ENCODE data around the gene EYA4. TPM values are rescaled to one million over a fixed set of nuclear protein-coding genes. Genes with fewer than 3 reads are reported as not detected.

Gene EYA4
- total RNA-seq, 2 donors from 2014 or later, result 0.11 to 0.26 TPM

- Histone ChIP-seq H3K27ac (ENCODE audit: low read depth, low read length) (peak overlapping the region; percentile 64), H3K27me3 (ENCODE audit: control insufficient read depth, insufficient read depth, low read length, poor library complexity, severe bottlenecking) (no peaks in the 10 kb centered on the region), H3K9me3 (ENCODE audit: control insufficient read depth, low read length) (no peaks in the 10 kb centered on the region), H3K4me1 (ENCODE audit: control insufficient read depth, insufficient read depth, low read length) (peaks cover 3% of the 10 kb centered on the region), H3K36me3 (ENCODE audit: control insufficient read depth, insufficient read depth, low read length) (no peaks in the 10 kb centered on the region), H3K4me3 (ENCODE audit: low read length) (no peak overlapping the region), H3K9ac (ENCODE audit: extremely low read depth, low read length, poor library complexity, severe bottlenecking) (no peak overlapping the region)
- Mint-ChIP-seq H3K4me1 (peaks cover 35% of the 10 kb centered on the region), H3K27me3 (ENCODE audit: insufficient read depth) (no peaks in the 10 kb centered on the region), H3K27ac (no peak overlapping the region), H3K4me3 (no peak overlapping the region), H3K36me3 (ENCODE audit: low read depth) (no peaks in the 10 kb centered on the region), H3K9me3 (no peaks in the 10 kb centered on the region)
- TF ChIP-seq CTCF (conservative IDR thresholded peaks at IDR 0.05), result no peak
- 67 to 75% methylated on average over 1 of the region's 1 CpG for WGBS, 2 experiments (ENCODE audit: insufficient coverage in 1 of 2, insufficient read length in 1 of 2)
- no peak for DNase-seq
These were observed 152.7 kb downstream of the EYA4 start for GRCh38 chr6:133393891-133394290.

- no peaks in the 10 kb centered on the region for H3K9me3 Mint-ChIP-seq
- H3K36me3 Mint-ChIP-seq (ENCODE audit: low read depth), result no peaks in the 10 kb centered on the region
- no peak for DNase-seq
- H3K4me1 Mint-ChIP-seq, result peaks cover 41% of the 10 kb centered on the region
- H3K27me3 Mint-ChIP-seq (ENCODE audit: insufficient read depth), result no peaks in the 10 kb centered on the region
- Histone ChIP-seq H3K9ac (ENCODE audit: extremely low read depth, low read length, poor library complexity, severe bottlenecking) (no peak overlapping the region), H3K27ac (ENCODE audit: low read depth, low read length) (no peak overlapping the region), H3K9me3 (ENCODE audit: control insufficient read depth, low read length) (no peaks in the 10 kb centered on the region), H3K4me1 (ENCODE audit: control insufficient read depth, insufficient read depth, low read length) (peaks cover 3% of the 10 kb centered on the region), H3K4me3 (ENCODE audit: low read length) (no peak overlapping the region), H3K36me3 (ENCODE audit: control insufficient read depth, insufficient read depth, low read length) (no peaks in the 10 kb centered on the region), H3K27me3 (ENCODE audit: control insufficient read depth, insufficient read depth, low read length, poor library complexity, severe bottlenecking) (no peaks in the 10 kb centered on the region)
- TF ChIP-seq CTCF (conservative IDR thresholded peaks at IDR 0.05), result no peak
- no peak overlapping the region for H3K27ac Mint-ChIP-seq
- WGBS, 2 experiments (ENCODE audit: insufficient coverage in 1 of 2, insufficient read length in 1 of 2), result 96 to 100% methylated on average over 2 of the region's 2 CpGs
- H3K4me3 Mint-ChIP-seq, result no peak overlapping the region
These were observed 153.5 kb downstream of the EYA4 start for GRCh38 chr6:133394630-133395029.

- Histone ChIP-seq H3K36me3 (ENCODE audit: control insufficient read depth, insufficient read depth, low read length) (no peaks in the 10 kb centered on the region), H3K27ac (ENCODE audit: low read depth, low read length) (no peak overlapping the region), H3K27me3 (ENCODE audit: control insufficient read depth, insufficient read depth, low read length, poor library complexity, severe bottlenecking) (no peaks in the 10 kb centered on the region), H3K9ac (ENCODE audit: extremely low read depth, low read length, poor library complexity, severe bottlenecking) (no peak overlapping the region), H3K9me3 (ENCODE audit: control insufficient read depth, low read length) (peaks cover 7% of the 10 kb centered on the region), H3K4me3 (ENCODE audit: low read length) (no peak overlapping the region), H3K4me1 (ENCODE audit: control insufficient read depth, insufficient read depth, low read length) (peaks cover 3% of the 10 kb centered on the region)
- no peak for TF ChIP-seq CTCF (conservative IDR thresholded peaks at IDR 0.05)
- H3K4me1 Mint-ChIP-seq, result peaks cover 37% of the 10 kb centered on the region
- no peaks in the 10 kb centered on the region for H3K9me3 Mint-ChIP-seq
- DNase-seq, result no peak
- no peak overlapping the region for H3K4me3 Mint-ChIP-seq
- 80 to 91% methylated on average over 1 to 6 of the region's 6 CpGs for WGBS, 2 experiments (ENCODE audit: insufficient coverage in 1 of 2, insufficient read length in 1 of 2)
- no peaks in the 10 kb centered on the region for H3K27me3 Mint-ChIP-seq (ENCODE audit: insufficient read depth)
- no peak overlapping the region for H3K27ac Mint-ChIP-seq
- no peaks in the 10 kb centered on the region for H3K36me3 Mint-ChIP-seq (ENCODE audit: low read depth)
These were observed 155.3 kb downstream of the EYA4 start for GRCh38 chr6:133396233-133396983.

Measured in endodermal cell (in vitro differentiated cells).